Measurements from ENCODE around the gene ST3GAL6. TPM values are rescaled to one million over a fixed set of nuclear protein-coding genes. Genes with fewer than 3 reads are reported as not detected.

ST3GAL6 gene
- total and polyA plus RNA-seq, 2 of the 13 experiments (the other 11 are each of a cell fraction or from before 2014, with no cell fraction given): 17.5 to 23.2 TPM

DNA sequence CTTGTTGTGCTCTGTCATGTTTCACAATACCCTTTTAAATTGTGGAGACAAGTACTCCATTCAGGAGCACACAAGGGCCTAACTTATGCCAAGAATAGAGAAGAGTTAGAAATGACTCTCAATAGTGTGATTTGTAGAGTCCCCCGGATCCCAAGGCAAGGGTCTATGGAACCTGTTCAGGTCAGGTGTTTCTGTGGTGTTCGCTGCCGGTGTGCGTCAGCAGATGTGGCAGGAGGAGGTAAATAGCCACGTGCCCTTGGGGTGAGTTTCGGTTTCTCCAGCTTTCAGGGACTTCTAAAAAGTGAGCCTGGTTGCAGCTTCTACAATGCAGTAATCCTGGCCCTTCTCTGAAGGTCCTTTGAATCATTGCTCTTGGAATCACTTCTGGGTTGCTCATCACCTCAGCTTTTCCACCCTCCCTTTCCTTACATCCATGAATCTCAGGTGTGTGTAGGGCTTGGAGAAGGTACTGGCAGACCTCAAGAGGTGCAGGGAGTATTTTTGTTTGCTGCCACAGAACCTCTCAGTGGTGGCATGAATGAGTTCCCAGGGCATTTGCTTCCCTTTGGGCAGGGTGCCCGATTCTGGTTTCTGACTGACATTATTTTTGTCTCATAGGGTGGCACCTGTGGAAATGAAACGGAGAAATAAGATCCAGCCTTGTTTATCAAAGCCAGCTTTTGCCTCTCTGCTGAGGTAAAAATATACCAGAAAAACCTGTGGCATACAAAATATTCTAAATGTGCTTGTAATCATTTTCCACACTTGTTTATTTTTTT, 7.3 kb downstream of the ST3GAL6 start:
- Histone ChIP-seq H3K4me1 (ENCODE audit: insufficient read depth, low read length) (peaks cover 7% of the 10 kb centered on the region), H3K79me2 (ENCODE audit: insufficient read depth, low read length) (peaks cover 8% of the 10 kb centered on the region), H3K27ac (ENCODE audit: extremely low read length, insufficient read depth, low read length) (no peak overlapping the region), H3K9ac (ENCODE audit: insufficient read depth, low read depth, low read length) (no peak overlapping the region), H3K4me2 (ENCODE audit: low read depth, low read length) (no peak overlapping the region), H3K9me3 (ENCODE audit: low read length) (no peaks in the 10 kb centered on the region), H3K4me3 (replicated peaks in 1 of 3; ENCODE audit: insufficient read depth in 1 of 3, low read depth in 2 of 3, low read length in 3 of 3) (no peak overlapping the region), H2AFZ (ENCODE audit: low read length) (no peak overlapping the region), H3K27me3 (ENCODE audit: control insufficient read depth in 1 of 2, insufficient read depth in 2 of 2, low read length in 2 of 2) (no peaks in the 10 kb centered on the region), H3K36me3 (replicated peaks in 1 of 2; ENCODE audit: control insufficient read depth in 1 of 2, insufficient read depth in 2 of 2, low read length in 2 of 2) (peaks cover 3 to 10% of the 10 kb centered on the region in 2 experiments; a peak in 3 of 5 replicates), H4K20me1 (ENCODE audit: insufficient read depth, low read length) (no peaks in the 10 kb centered on the region)
- ChIA-PET POLR2A (no interaction called here), CTCF (ENCODE audit: low intra/inter-chr PET ratio, low total read pairs) (no interaction called here)
- intact Hi-C loops (cut with micrococcal nuclease; ENCODE audit: unreplicated experiment) (no loop called here), in situ Hi-C loops (cut with HindIII; ENCODE audit: extremely low pct_ligation_motif_present, low pct_unique_long_range_greater_than_20kb) (no loop called here)
- WGBS (ENCODE audit: low lambda C conversion rate): 94% methylated on average over 5 of the region's 8 CpGs
- FAIRE-seq (no peak), DNase-seq (ENCODE audit: low spot score) (no peak), ATAC-seq (no peak)
- TF ChIP-seq MZF1 (CRISPR knock-in tag; IDR thresholded peaks at IDR 0.05; ENCODE audit: borderline replicate concordance) (no peak), RFXAP (CRISPR knock-in tag; IDR thresholded peaks at IDR 0.05; ENCODE audit: borderline replicate concordance) (no peak), ZNF138 (CRISPR knock-in tag; IDR thresholded peaks at IDR 0.05; ENCODE audit: low read depth) (no peak), XRCC5 (optimal IDR thresholded peaks at IDR 0.05; ENCODE audit: low read length) (no peak), YEATS2 (CRISPR knock-in tag; IDR thresholded peaks at IDR 0.05; ENCODE audit: borderline replicate concordance) (no peak), ZNF253 (CRISPR knock-in tag; IDR thresholded peaks at IDR 0.05; ENCODE audit: borderline replicate concordance) (no peak), HCFC1 (IDR thresholded peaks at IDR 0.05; ENCODE audit: low read depth, low read length) (no peak), ATF7 (IDR thresholded peaks at IDR 0.05) (no peak), ATF7 (CRISPR knock-in tag; IDR thresholded peaks at IDR 0.05) (no peak), SMAD9 (CRISPR knock-in tag; IDR thresholded peaks at IDR 0.05) (no peak), MIXL1 (CRISPR knock-in tag; IDR thresholded peaks at IDR 0.05) (no peak), TEAD2 (CRISPR knock-in tag; IDR thresholded peaks at IDR 0.05) (no peak), ASH2L (IDR thresholded peaks at IDR 0.05; ENCODE audit: insufficient read length, low read depth, low read length) (no peak), NCOA2 (CRISPR knock-in tag; IDR thresholded peaks at IDR 0.05) (no peak), ZBTB3 (CRISPR knock-in tag; IDR thresholded peaks at IDR 0.05; ENCODE audit: borderline replicate concordance, low read depth) (no peak), ZNF264 (CRISPR knock-in tag; IDR thresholded peaks at IDR 0.05) (no peak), FOXC1 (CRISPR knock-in tag; IDR thresholded peaks at IDR 0.05; ENCODE audit: borderline replicate concordance) (no peak)
- TF ChIP-seq, protein P1, sequence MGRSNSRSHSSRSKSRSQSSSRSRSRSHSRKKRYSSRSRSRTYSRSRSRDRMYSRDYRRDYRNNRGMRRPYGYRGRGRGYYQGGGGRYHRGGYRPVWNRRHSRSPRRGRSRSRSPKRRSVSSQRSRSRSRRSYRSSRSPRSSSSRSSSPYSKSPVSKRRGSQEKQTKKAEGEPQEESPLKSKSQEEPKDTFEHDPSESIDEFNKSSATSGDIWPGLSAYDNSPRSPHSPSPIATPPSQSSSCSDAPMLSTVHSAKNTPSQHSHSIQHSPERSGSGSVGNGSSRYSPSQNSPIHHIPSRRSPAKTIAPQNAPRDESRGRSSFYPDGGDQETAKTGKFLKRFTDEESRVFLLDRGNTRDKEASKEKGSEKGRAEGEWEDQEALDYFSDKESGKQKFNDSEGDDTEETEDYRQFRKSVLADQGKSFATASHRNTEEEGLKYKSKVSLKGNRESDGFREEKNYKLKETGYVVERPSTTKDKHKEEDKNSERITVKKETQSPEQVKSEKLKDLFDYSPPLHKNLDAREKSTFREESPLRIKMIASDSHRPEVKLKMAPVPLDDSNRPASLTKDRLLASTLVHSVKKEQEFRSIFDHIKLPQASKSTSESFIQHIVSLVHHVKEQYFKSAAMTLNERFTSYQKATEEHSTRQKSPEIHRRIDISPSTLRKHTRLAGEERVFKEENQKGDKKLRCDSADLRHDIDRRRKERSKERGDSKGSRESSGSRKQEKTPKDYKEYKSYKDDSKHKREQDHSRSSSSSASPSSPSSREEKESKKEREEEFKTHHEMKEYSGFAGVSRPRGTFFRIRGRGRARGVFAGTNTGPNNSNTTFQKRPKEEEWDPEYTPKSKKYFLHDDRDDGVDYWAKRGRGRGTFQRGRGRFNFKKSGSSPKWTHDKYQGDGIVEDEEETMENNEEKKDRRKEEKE (IDR thresholded peaks at IDR 0.05): no peak
- TF ChIP-seq, protein P2, sequence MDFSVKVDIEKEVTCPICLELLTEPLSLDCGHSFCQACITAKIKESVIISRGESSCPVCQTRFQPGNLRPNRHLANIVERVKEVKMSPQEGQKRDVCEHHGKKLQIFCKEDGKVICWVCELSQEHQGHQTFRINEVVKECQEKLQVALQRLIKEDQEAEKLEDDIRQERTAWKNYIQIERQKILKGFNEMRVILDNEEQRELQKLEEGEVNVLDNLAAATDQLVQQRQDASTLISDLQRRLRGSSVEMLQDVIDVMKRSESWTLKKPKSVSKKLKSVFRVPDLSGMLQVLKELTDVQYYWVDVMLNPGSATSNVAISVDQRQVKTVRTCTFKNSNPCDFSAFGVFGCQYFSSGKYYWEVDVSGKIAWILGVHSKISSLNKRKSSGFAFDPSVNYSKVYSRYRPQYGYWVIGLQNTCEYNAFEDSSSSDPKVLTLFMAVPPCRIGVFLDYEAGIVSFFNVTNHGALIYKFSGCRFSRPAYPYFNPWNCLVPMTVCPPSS (IDR thresholded peaks at IDR 0.05): no peak
- TF ChIP-seq, protein P3, sequence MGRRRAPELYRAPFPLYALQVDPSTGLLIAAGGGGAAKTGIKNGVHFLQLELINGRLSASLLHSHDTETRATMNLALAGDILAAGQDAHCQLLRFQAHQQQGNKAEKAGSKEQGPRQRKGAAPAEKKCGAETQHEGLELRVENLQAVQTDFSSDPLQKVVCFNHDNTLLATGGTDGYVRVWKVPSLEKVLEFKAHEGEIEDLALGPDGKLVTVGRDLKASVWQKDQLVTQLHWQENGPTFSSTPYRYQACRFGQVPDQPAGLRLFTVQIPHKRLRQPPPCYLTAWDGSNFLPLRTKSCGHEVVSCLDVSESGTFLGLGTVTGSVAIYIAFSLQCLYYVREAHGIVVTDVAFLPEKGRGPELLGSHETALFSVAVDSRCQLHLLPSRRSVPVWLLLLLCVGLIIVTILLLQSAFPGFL (CRISPR knock-in tag; IDR thresholded peaks at IDR 0.05): no peak
- BruUV-seq (replicated peaks): no TSS peak
